ENCODE results near the gene KCNJ12. TPM values are rescaled to one million over a fixed set of nuclear protein-coding genes. Genes with fewer than 3 reads are reported as not detected.

KCNJ12 gene
- total RNA-seq, 2 donors from 2014 or later, result 12.0 to 17.3 TPM

DNA sequence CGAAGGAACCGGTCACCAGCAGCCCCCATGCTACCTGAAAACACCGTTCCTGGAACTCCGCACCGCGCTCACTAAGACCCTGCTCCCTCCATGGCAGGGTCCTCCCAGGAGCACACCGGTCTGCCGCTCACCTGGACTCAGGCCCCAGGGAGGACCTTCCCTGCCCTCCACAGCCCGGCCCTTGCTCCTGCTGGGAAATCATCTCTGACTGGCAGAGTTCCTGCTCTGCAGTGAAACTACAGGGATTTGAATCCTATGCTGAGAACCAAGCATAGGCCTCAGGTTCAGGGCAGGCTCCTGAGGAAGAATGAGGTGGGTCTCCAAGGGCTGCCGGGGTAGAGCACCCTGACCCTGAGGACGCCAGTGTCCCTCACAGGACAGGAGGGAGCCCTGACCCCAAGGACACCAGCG lies 88.5 kb downstream of the KCNJ12 start:
- H3K4me1 ChIP-seq, result peaks cover 0 to 14% of the 10 kb centered on the region in 2 donors
- H3K36me3 ChIP-seq, result no peaks in the 10 kb centered on the region
- peak; percentile 56 for DNase-seq (ENCODE audit: low spot score)
- TF ChIP-seq, protein P1, sequence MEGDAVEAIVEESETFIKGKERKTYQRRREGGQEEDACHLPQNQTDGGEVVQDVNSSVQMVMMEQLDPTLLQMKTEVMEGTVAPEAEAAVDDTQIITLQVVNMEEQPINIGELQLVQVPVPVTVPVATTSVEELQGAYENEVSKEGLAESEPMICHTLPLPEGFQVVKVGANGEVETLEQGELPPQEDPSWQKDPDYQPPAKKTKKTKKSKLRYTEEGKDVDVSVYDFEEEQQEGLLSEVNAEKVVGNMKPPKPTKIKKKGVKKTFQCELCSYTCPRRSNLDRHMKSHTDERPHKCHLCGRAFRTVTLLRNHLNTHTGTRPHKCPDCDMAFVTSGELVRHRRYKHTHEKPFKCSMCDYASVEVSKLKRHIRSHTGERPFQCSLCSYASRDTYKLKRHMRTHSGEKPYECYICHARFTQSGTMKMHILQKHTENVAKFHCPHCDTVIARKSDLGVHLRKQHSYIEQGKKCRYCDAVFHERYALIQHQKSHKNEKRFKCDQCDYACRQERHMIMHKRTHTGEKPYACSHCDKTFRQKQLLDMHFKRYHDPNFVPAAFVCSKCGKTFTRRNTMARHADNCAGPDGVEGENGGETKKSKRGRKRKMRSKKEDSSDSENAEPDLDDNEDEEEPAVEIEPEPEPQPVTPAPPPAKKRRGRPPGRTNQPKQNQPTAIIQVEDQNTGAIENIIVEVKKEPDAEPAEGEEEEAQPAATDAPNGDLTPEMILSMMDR (IDR thresholded peaks at IDR 0.05), result no peak
- no peaks in the 10 kb centered on the region for H3K27me3 ChIP-seq
- no peak overlapping the region for H3K27ac ChIP-seq
- H3K9me3 ChIP-seq, result no peaks in the 10 kb centered on the region
- no peak overlapping the region for H3K4me3 ChIP-seq

DNA sequence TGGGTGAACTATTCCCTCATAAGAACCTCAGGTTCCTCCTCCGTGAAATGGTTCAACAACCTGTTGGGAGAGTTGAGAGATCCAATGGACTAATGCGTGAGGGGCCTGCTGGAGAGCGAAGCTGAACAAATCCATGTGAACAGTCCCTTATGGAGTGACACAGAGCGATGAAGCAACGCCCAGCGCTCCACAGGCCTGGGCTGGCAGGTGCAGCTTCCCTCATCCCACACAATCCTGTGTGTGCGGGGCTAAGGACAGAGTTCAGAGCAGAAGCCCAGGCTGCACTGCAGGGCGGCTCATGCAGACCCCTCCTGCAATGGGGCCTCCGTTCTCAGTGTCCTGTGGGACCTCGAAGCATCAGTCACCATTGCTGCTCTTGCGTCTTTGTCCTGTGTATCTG lies 90.4 kb downstream of the KCNJ12 start:
- Histone ChIP-seq H3K27me3 (no peaks in the 10 kb centered on the region), H3K4me3 (no peak overlapping the region), H3K4me1 (peaks cover 0 to 14% of the 10 kb centered on the region in 2 donors), H3K9me3 (no peaks in the 10 kb centered on the region), H3K36me3 (no peaks in the 10 kb centered on the region), H3K27ac (no peak overlapping the region)
- TF ChIP-seq, protein P1 (IDR thresholded peaks at IDR 0.05), result no peak
- DNase-seq (ENCODE audit: low spot score), result peak; percentile 50

DNA sequence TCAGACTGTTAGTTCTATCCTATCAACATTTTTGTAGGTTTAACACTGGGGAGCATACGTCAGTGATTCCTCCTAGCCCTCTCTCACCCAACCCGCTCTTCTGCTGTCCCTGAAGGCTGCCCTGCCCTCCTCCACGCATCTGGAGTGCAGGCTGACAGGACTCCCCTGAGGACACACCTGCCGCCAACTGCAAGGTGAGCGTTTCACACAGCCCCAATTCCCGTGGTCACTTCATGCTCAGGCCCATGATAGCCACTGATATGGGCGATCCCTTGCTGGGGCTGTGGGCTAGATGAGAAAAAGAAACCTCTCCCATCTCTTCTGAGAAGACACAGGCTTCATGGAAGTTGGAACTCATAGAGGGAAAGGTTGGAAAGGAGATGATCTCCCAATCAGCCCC lies 91.0 kb downstream of the KCNJ12 start:
- peaks cover 0 to 14% of the 10 kb centered on the region in 2 donors for H3K4me1 ChIP-seq

DNA sequence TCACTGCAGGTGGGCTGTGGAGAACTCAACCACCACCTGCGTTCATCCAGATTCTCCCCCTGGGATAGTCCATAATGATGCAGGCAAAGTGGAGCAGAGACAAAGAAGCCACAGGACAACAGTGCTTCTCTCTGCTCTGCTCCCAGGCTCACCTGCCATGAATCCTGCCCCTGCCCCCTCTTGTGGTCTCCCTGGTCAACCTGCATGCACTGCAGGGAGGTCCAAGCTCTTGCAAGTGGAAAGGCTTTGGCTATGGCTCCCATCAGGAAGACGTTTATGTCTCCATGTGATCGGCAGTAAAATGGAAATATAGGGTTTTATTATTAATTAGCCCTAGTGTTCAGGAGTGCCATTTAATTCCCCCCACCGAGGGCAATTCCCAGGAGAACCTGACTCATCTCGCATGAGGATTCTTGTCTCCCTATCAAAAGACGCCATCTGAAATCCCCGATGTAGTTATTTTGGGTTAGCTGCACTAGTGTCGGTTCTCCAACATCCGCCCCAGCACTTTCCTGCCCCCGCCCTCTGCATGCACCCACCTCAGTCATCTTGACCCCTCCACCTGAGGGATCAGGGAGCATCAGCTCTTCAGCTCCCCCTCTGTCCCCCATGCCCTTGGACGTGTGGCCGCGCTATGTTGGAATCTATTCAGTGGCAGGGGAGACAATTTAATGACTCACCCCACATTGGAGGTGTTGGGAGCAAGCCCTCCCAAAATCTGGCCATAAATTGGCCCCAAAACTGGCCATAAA lies 91.8 kb downstream of the KCNJ12 start:
- Histone ChIP-seq H3K27me3 (no peaks in the 10 kb centered on the region), H3K9me3 (no peaks in the 10 kb centered on the region), H3K36me3 (no peaks in the 10 kb centered on the region), H3K4me1 (peaks cover 0 to 14% of the 10 kb centered on the region in 2 donors), H3K27ac (no peak overlapping the region), H3K4me3 (no peak overlapping the region)
- DNase-seq (ENCODE audit: low spot score), result peak; percentile 40
- TF ChIP-seq, protein P1 (IDR thresholded peaks at IDR 0.05), result no peak

More for the DNA sequence above, 91.0 kb downstream of the KCNJ12 start:
- peak; percentile 30 for DNase-seq (ENCODE audit: low spot score)
- Histone ChIP-seq H3K27ac (no peak overlapping the region), H3K36me3 (no peaks in the 10 kb centered on the region), H3K27me3 (no peaks in the 10 kb centered on the region), H3K4me3 (no peak overlapping the region), H3K9me3 (no peaks in the 10 kb centered on the region)
- TF ChIP-seq, protein P1 (IDR thresholded peaks at IDR 0.05), result no peak

Other genes with a start within 250 kb of the KCNJ12 start
- gene DHRS7B, start 249.4 kb upstream of the KCNJ12 start, total RNA-seq, result 10 to 100 TPM; 35.8 to 45.3 TPM
- 10 to 100 TPM; 25.5 to 27.2 TPM for gene TMEM11, start 162.2 kb upstream of the KCNJ12 start, total RNA-seq
- gene NATD1, start 122.9 kb upstream of the KCNJ12 start, total RNA-seq, result 10 to 100 TPM; 15.4 to 17.0 TPM
- gene MAP2K3, start 91.6 kb upstream of the KCNJ12 start, total RNA-seq, result 10 to 100 TPM; 37.8 to 43.8 TPM

Data from right atrium auricular region (tissue), 2 donors.